Right lobe of liver (tissue), 4 donors: Measurements from ENCODE around the gene NECAB2.

Experiments
- POLR2A ChIP-seq: fragments of 450-650 bp; IDR thresholded peaks from one replicate; pipeline ENCODE4 v1.6.1; 2017; ENCODE audit warnings: antibody characterized with exemption, mild to moderate bottlenecking
- TF ChIP-seq, protein P1 (sequence below), 4 donors: fragments of 200-600 bp in 3 of 4; fragments of 450-650 bp in 1 of 4; IDR thresholded peaks; one replicate each; pipeline versions ENCODE4 v1.5.1 to v1.8.0; 2016 to 2022; ENCODE audit warnings: antibody characterized with exemption in 4 of 4, mild to moderate bottlenecking in 2 of 4
- donor health status: DM: no; HTN: no; CAD: no.
- donor health status: DM: no; HTN: no; CAD: no.
- donor health status: DM: no; HTN: yes; CAD: no.

DNA sequence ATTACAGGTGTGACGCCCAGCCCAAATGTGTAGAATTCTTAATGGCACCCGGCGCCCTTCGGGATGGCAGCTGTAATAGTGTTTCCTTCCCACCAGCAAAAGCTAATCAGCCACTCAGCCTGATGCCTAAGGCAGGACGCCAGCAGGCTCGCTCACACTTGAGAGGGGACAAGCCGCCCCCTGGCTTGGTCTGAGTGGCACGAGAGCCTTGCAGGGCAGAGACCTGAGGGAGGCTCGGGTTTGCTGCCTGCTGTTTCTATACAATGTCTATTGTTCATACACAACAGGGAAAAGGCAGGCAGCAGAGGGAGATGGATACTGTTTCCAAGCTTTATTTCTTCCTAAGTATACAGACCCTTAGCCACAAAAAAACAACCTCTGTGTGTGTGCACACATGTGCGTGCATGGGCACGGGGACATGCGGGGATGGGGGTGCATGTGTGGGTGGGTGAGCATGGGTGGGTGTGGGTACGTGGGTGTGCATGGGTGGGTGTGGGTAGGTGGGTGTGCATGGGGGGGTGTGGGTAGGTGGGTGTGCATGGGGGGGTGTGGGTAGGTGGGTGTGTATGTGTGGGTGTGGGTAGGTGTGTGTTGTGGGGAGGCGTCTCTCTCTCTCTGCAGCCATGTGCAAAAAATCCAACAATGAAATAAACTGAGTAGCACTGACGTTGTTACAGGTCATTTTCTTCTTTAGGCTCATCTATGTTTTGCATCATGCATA is 64.6 kb downstream of the NECAB2 start:
- TF ChIP-seq, protein P1, sequence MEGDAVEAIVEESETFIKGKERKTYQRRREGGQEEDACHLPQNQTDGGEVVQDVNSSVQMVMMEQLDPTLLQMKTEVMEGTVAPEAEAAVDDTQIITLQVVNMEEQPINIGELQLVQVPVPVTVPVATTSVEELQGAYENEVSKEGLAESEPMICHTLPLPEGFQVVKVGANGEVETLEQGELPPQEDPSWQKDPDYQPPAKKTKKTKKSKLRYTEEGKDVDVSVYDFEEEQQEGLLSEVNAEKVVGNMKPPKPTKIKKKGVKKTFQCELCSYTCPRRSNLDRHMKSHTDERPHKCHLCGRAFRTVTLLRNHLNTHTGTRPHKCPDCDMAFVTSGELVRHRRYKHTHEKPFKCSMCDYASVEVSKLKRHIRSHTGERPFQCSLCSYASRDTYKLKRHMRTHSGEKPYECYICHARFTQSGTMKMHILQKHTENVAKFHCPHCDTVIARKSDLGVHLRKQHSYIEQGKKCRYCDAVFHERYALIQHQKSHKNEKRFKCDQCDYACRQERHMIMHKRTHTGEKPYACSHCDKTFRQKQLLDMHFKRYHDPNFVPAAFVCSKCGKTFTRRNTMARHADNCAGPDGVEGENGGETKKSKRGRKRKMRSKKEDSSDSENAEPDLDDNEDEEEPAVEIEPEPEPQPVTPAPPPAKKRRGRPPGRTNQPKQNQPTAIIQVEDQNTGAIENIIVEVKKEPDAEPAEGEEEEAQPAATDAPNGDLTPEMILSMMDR (IDR thresholded peaks at IDR 0.05), result no peak
- TF ChIP-seq POLR2A, result no peak
